Measurements from ENCODE around the gene ELOVL6. TPM values are rescaled to one million over a fixed set of nuclear protein-coding genes. Genes with fewer than 3 reads are reported as not detected.
"Not testable (repeated sequence)": the region's sequence is repeated elsewhere in the genome, so short reads cannot be mapped to it uniquely, and the experiment has no call there.

ELOVL6 gene
- total RNA-seq, 5 donors from 2014 or later (not counting 1 experiment from before 2014, with no cell fraction given): 1.1 to 2.9 (median 2.0) TPM

- ChIA-PET POLR2A (no interaction called here), CTCF (no interaction called here)
- H3K4me1 ChIP-seq (ENCODE audit: control insufficient read depth in 1 of 2, extremely low read depth in 1 of 2, insufficient read depth in 2 of 2, low read length in 2 of 2): no peaks in the 10 kb centered on the region
- Mint-ChIP-seq H3K4me1 (peaks cover 2 to 12% (median 2%) of the 10 kb centered on the region in 3 donors), H3K27me3 (peaks cover 13% of the 10 kb centered on the region in 2 donors), H3K4me3 (no peak overlapping the region), H3K9me3 (no peaks in the 10 kb centered on the region), H3K27ac (no peak overlapping the region), H3K36me3 (no peaks in the 10 kb centered on the region)
- ATAC-seq (replicated peaks in 1 of 4) (no peak), DNase-seq (no peak)
- peaks cover 0 to 6% of the 10 kb centered on the region in 2 experiments for H3K27me3 ChIP-seq (replicated peaks in 1 of 2; ENCODE audit: control insufficient read depth in 2 of 2, extremely low read depth in 1 of 2, insufficient read depth in 2 of 2, low read length in 1 of 2)
- H3K36me3 ChIP-seq (ENCODE audit: control insufficient read depth in 2 of 2, extremely low read depth in 1 of 2, insufficient read depth in 1 of 2, low read length in 1 of 2): no peaks in the 10 kb centered on the region
- no peaks in the 10 kb centered on the region for H3K9me3 ChIP-seq
- WGBS (ENCODE audit: insufficient coverage): no CpG with 5 or more reads among the region's 1 CpG
- no peak overlapping the region for H3K4me3 ChIP-seq (ENCODE audit: control insufficient read depth in 1 of 2, extremely low read depth in 1 of 2, low read length in 1 of 2)
- no peak overlapping the region for H3K27ac ChIP-seq (ENCODE audit: low read length)
These were observed 156.7 kb downstream of the ELOVL6 start for GRCh38 chr4:110041735-110042134.

DNA sequence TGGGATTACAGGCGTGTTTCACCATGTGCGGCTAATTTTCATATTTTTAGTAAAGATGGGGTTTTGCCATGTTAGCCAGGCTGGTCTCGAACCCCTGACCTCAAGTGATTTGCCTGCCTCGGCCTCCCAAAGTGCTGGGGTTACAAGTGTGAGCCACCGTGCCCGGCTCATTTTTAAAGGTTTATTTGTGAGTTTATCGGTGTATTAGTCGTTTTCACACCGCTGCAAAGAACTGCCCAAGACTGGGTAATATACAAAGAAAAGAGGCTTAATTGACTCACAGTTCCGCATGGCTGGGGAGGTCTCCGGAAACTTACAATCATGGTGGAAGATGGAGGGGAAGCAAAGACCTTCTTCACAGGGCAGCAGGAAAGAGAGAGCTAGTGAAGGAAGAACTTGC, 159.3 kb downstream of the ELOVL6 start:
- CTCF ChIA-PET: interaction anchor here in 1 of 2 donors (0.8 kb wide), 1 partner anchor 478 kb away, joined by 3 read pairs; no protein-coding TSS in a partner anchor
- H3K27ac Mint-ChIP-seq; H3K27ac ChIP-seq (ENCODE audit: low read length); DNase-seq; H3K4me3 ChIP-seq (ENCODE audit: control insufficient read depth in 1 of 2, extremely low read depth in 1 of 2, low read length in 1 of 2); H3K36me3 ChIP-seq (ENCODE audit: control insufficient read depth in 2 of 2, extremely low read depth in 1 of 2, insufficient read depth in 1 of 2, low read length in 1 of 2); H3K36me3 Mint-ChIP-seq; H3K9me3 ChIP-seq; H3K9me3 Mint-ChIP-seq; H3K4me3 Mint-ChIP-seq; ATAC-seq (replicated peaks in 1 of 4); H3K27me3 ChIP-seq (replicated peaks in 1 of 2; ENCODE audit: control insufficient read depth in 2 of 2, extremely low read depth in 1 of 2, insufficient read depth in 2 of 2, low read length in 1 of 2); H3K4me1 ChIP-seq (ENCODE audit: control insufficient read depth in 1 of 2, extremely low read depth in 1 of 2, insufficient read depth in 2 of 2, low read length in 2 of 2); POLR2A ChIA-PET: not testable (repeated sequence)
- 72% methylated on average over 2 of the region's 11 CpGs for WGBS (ENCODE audit: insufficient coverage)
- peaks cover 2 to 12% (median 4%) of the 10 kb centered on the region in 3 donors for H3K4me1 Mint-ChIP-seq
- peaks cover 21 to 27% of the 10 kb centered on the region in 2 donors for H3K27me3 Mint-ChIP-seq

- DNase-seq: peak in 1 of 35 experiments; percentile 4
- Histone ChIP-seq H3K4me1 (ENCODE audit: control insufficient read depth in 1 of 2, extremely low read depth in 1 of 2, insufficient read depth in 2 of 2, low read length in 2 of 2) (no peaks in the 10 kb centered on the region), H3K9me3 (no peaks in the 10 kb centered on the region), H3K4me3 (ENCODE audit: control insufficient read depth in 1 of 2, extremely low read depth in 1 of 2, low read length in 1 of 2) (no peak overlapping the region), H3K27ac (ENCODE audit: low read length) (no peak overlapping the region), H3K27me3 (replicated peaks in 1 of 2; ENCODE audit: control insufficient read depth in 2 of 2, extremely low read depth in 1 of 2, insufficient read depth in 2 of 2, low read length in 1 of 2) (peaks cover 0 to 8% of the 10 kb centered on the region in 2 experiments), H3K36me3 (ENCODE audit: control insufficient read depth in 2 of 2, extremely low read depth in 1 of 2, insufficient read depth in 1 of 2, low read length in 1 of 2) (no peaks in the 10 kb centered on the region)
- CTCF ChIA-PET: no interaction called here
- no CpG with 5 or more reads among the region's 3 CpGs for WGBS (ENCODE audit: insufficient coverage)
- POLR2A ChIA-PET: no interaction called here
- Mint-ChIP-seq H3K4me1 (peaks cover 0 to 5% (median 0%) of the 10 kb centered on the region in 3 donors), H3K9me3 (no peaks in the 10 kb centered on the region), H3K27me3 (peaks cover 27 to 42% of the 10 kb centered on the region in 2 donors), H3K27ac (no peak overlapping the region), H3K4me3 (no peak overlapping the region), H3K36me3 (no peaks in the 10 kb centered on the region)
- ATAC-seq (replicated peaks in 1 of 4): no peak
These were observed 164.4 kb downstream of the ELOVL6 start for GRCh38 chr4:110034026-110034393.

GRCh38 chr4:110033355-110034025, 164.9 kb downstream of the ELOVL6 start:
- ChIA-PET CTCF (no interaction called here), POLR2A (no interaction called here)
- H3K4me1 ChIP-seq (ENCODE audit: control insufficient read depth in 1 of 2, extremely low read depth in 1 of 2, insufficient read depth in 2 of 2, low read length in 2 of 2): no peaks in the 10 kb centered on the region
- H3K9me3 ChIP-seq: no peaks in the 10 kb centered on the region
- Mint-ChIP-seq H3K4me1 (peaks cover 0 to 5% (median 0%) of the 10 kb centered on the region in 3 donors), H3K9me3 (no peaks in the 10 kb centered on the region), H3K27me3 (peaks cover 27 to 42% of the 10 kb centered on the region in 2 donors), H3K4me3 (no peak overlapping the region), H3K36me3 (no peaks in the 10 kb centered on the region), H3K27ac (no peak overlapping the region)
- ATAC-seq (replicated peaks in 1 of 4): no peak
- WGBS (ENCODE audit: insufficient coverage): no CpG with 5 or more reads among the region's 8 CpGs
- no peak overlapping the region for H3K27ac ChIP-seq (ENCODE audit: low read length)
- no peak for DNase-seq
- H3K36me3 ChIP-seq (ENCODE audit: control insufficient read depth in 2 of 2, extremely low read depth in 1 of 2, insufficient read depth in 1 of 2, low read length in 1 of 2): no peaks in the 10 kb centered on the region
- no peak overlapping the region for H3K4me3 ChIP-seq (ENCODE audit: control insufficient read depth in 1 of 2, extremely low read depth in 1 of 2, low read length in 1 of 2)
- peaks cover 0 to 8% of the 10 kb centered on the region in 2 experiments for H3K27me3 ChIP-seq (replicated peaks in 1 of 2; ENCODE audit: control insufficient read depth in 2 of 2, extremely low read depth in 1 of 2, insufficient read depth in 2 of 2, low read length in 1 of 2)

DNA sequence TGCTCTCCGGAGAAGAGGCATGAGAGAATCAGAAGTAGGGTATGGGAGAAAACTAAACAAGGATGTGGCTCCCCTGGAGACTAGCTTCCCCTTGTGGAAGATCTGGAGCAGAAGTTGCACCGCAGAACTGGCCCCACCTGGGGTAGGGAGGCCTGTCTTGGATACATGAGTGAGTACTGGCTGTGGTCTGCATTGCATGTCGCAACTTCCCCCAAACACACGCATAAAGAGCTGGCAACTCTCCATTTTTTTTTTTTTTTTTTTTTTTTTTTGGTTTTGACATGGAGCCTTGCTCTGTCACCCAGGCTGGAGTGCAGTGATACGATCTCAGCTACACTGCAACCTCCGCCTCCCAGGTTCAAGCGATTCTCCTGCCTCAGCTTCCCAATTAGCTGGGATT, 165.8 kb downstream of the ELOVL6 start:
- Histone ChIP-seq H3K36me3 (ENCODE audit: control insufficient read depth in 2 of 2, extremely low read depth in 1 of 2, insufficient read depth in 1 of 2, low read length in 1 of 2) (no peaks in the 10 kb centered on the region), H3K27me3 (replicated peaks in 1 of 2; ENCODE audit: control insufficient read depth in 2 of 2, extremely low read depth in 1 of 2, insufficient read depth in 2 of 2, low read length in 1 of 2) (peaks cover 0 to 5% of the 10 kb centered on the region in 2 experiments), H3K9me3 (no peaks in the 10 kb centered on the region), H3K4me1 (ENCODE audit: control insufficient read depth in 1 of 2, extremely low read depth in 1 of 2, insufficient read depth in 2 of 2, low read length in 2 of 2) (no peaks in the 10 kb centered on the region), H3K4me3 (ENCODE audit: control insufficient read depth in 1 of 2, extremely low read depth in 1 of 2, low read length in 1 of 2) (no peak overlapping the region), H3K27ac (ENCODE audit: low read length) (no peak overlapping the region)
- Mint-ChIP-seq H3K9me3 (no peaks in the 10 kb centered on the region), H3K36me3 (no peaks in the 10 kb centered on the region), H3K4me1 (peaks cover 0 to 5% (median 0%) of the 10 kb centered on the region in 3 donors), H3K27ac (no peak overlapping the region), H3K27me3 (peaks cover 27 to 42% of the 10 kb centered on the region in 2 donors), H3K4me3 (no peak overlapping the region)
- ATAC-seq (replicated peaks in 1 of 4) (no peak), DNase-seq (peak in 1 of 35 experiments; percentile 15)
- WGBS (ENCODE audit: insufficient coverage): 50% methylated on average over 1 of the region's 7 CpGs
- ChIA-PET CTCF (no interaction called here), POLR2A (interaction anchor here in 1 of 2 donors (0.6 kb wide), 1 partner anchor 1951 kb away, joined by 5 read pairs; no protein-coding TSS in a partner anchor)

DNA sequence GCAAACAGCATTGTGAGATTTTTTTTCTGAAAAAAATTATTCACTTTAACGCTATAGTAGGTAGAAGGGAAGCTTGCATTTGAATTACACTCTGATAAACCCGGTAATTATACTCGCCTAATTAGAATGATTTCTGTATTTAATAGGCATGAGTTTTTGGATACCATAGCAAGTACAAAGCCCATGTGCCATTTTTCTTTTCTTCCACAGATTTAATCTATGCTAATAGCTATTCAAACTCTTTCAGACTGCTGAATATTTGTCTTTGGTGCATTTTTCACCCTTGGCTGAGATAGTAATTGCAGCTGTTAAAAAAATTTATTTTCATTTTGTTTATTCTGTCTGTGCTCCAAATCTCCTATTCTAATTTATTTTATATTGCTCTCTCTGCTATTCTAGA, 172.7 kb downstream of the ELOVL6 start:
- ATAC-seq (replicated peaks in 1 of 4) (no peak), DNase-seq (no peak)
- POLR2A ChIA-PET: no interaction called here
- H3K27ac Mint-ChIP-seq: no peak overlapping the region
- CTCF ChIA-PET: interaction anchor here in 1 of 2 donors (0.7 kb wide), 1 partner anchor 25 kb away, joined by 6 read pairs; no protein-coding TSS in a partner anchor
- Histone ChIP-seq H3K4me1 (ENCODE audit: control insufficient read depth in 1 of 2, extremely low read depth in 1 of 2, insufficient read depth in 2 of 2, low read length in 2 of 2) (no peaks in the 10 kb centered on the region), H3K27me3 (replicated peaks in 1 of 2; ENCODE audit: control insufficient read depth in 2 of 2, extremely low read depth in 1 of 2, insufficient read depth in 2 of 2, low read length in 1 of 2) (peaks cover 0 to 2% of the 10 kb centered on the region in 2 experiments), H3K9me3 (no peaks in the 10 kb centered on the region), H3K27ac (ENCODE audit: low read length) (no peak overlapping the region), H3K4me3 (ENCODE audit: control insufficient read depth in 1 of 2, extremely low read depth in 1 of 2, low read length in 1 of 2) (no peak overlapping the region), H3K36me3 (ENCODE audit: control insufficient read depth in 2 of 2, extremely low read depth in 1 of 2, insufficient read depth in 1 of 2, low read length in 1 of 2) (no peaks in the 10 kb centered on the region)
- H3K9me3 Mint-ChIP-seq: no peaks in the 10 kb centered on the region
- H3K36me3 Mint-ChIP-seq: no peaks in the 10 kb centered on the region
- peaks cover 5 to 8% of the 10 kb centered on the region in 2 donors for H3K27me3 Mint-ChIP-seq
- H3K4me1 Mint-ChIP-seq: peaks cover 0 to 3% (median 0%) of the 10 kb centered on the region in 3 donors
- H3K4me3 Mint-ChIP-seq: no peak overlapping the region
- no CpG with 5 or more reads among the region's 3 CpGs for WGBS (ENCODE audit: insufficient coverage)

Data from T-cell (primary cell).